Adrenal gland (tissue), 12 donors: ENCODE results near the gene EHD4. TPM values are rescaled to one million over a fixed set of nuclear protein-coding genes. Genes with fewer than 3 reads are reported as not detected.

ENCODE experiments used
- DNase-seq, 7 donors: peaks; one replicate each; pipeline ENCODE4 v3.0.0-alpha.2; 2019 to 2020
- H3K27ac ChIP-seq, 5 donors: fragments of 200-600 bp; sonication (generic) in 4 of 5; 1 replicate in 3 of 5; 2 replicates in 2 of 5; pipeline versions ENCODE4 v1.5.1 to v1.8.0; 2016 to 2020; ENCODE audit warnings: mild to moderate bottlenecking in 1 of 5
- H3K27me3 ChIP-seq: fragments of 200-600 bp; 2 replicates; pipeline ENCODE4 v1.8.0; 2021
- H3K36me3 ChIP-seq, 2 donors: fragments of 200-600 bp; replicated peaks in 1 of 2; 1 replicate in 1 of 2; 2 replicates in 1 of 2; pipeline versions ENCODE4 v1.5.1 to v1.8.0; 2018 to 2022
- H3K4me1 ChIP-seq, 2 donors: fragments of 200-600 bp; replicated peaks in 1 of 2; 1 replicate in 1 of 2; 2 replicates in 1 of 2; pipeline versions ENCODE4 v1.5.1 to v1.8.0; 2018 to 2021
- H3K4me3 ChIP-seq, 4 donors: fragments of 200-600 bp; sonication (generic) in 3 of 4; one replicate each; pipeline ENCODE4 v1.5.1; 2016 to 2018
- H3K9me3 ChIP-seq, 3 donors: fragments of 200-600 bp; sonication (generic) in 1 of 3; replicated peaks in 1 of 3; 1 replicate in 2 of 3; 2 replicates in 1 of 3; pipeline versions ENCODE4 v1.5.1 to v1.8.0; 2016 to 2021
- POLR2A ChIP-seq, 2 donors: fragments of 450-650 bp; IDR thresholded peaks; one replicate each; pipeline ENCODE4 v1.6.1; 2017; ENCODE audit warnings: antibody characterized with exemption in 2 of 2, mild to moderate bottlenecking in 2 of 2, moderate library complexity in 1 of 2
- WGBS, 4 donors: extraction: QIAGEN DNeasy Blood & Tissue Kit in 2 of 4; methylation state at CpG; one replicate each; pipeline versions ENCODE4 v1.1.5 to v1.1.7; 2013 to 2017; 5-methylcytosine and 5-hydroxymethylcytosine counted together
- intact Hi-C, 2 donors: fragments of 100-400 bp; cut with DNase I; formaldehyde crosslinking; loops; one replicate each; pipeline versions ENCODE4 v1.14.1 to v1.15.0; 2022 to 2023
- polyA plus RNA-seq, 3 donors: library from polyadenylated mRNA; stranded (reverse); fragments of 200-250 nt in 2 of 3; fragments of 350-450 nt in 1 of 3; fragmentation: Illumina TruSeq in 1 of 3; extraction: RNeasy Lipid Tissue Mini Kit (QIAGEN cat#74804) in 1 of 3; gene quantifications; one replicate each; pipeline ENCODE4 v1.2.3, GENCODE V29; 2013 to 2014
- total RNA-seq, 9 donors: library from RNA; depleted of rRNA in 4 of 9; stranded (reverse); fragments of >200 nt in 4 of 9; fragments of 120-200 nt in 1 of 9; fragmentation: NEBNext Ultra II Directional in 1 of 9; extraction: Animal tissue kit (Norgen Biotek cat#: 25700) in 1 of 9; gene quantifications; one replicate each; pipeline versions ENCODE4 v1.1.0 to v1.2.4, GENCODE V29; 2013 to 2023
- TF ChIP-seq, protein P1 (sequence below), 6 experiments: fragments of 450-650 bp in 4 of 6; fragments of 200-600 bp in 2 of 6; sonication (generic) in 1 of 6; IDR thresholded peaks; 1 replicate in 5 of 6; 2 replicates in 1 of 6; pipeline versions ENCODE4 v1.5.1 to v1.8.0; 2016 to 2021; ENCODE audit warnings: antibody characterized with exemption in 6 of 6, mild to moderate bottlenecking in 2 of 6, moderate library complexity in 1 of 6
- donor health status: healthy with polysubstance abuse.
- donor health status: Bipolar disorder and iron deficiency.
- donor health status: DM: yes; HTN: yes; CAD: no.
- donor health status: DM: no; HTN: no; CAD: no.
- donor health status: DM: no; HTN: no; CAD: no.
- donor health status: DM: yes; HTN: yes; CAD: no.

Gene EHD4
- total and polyA plus RNA-seq, 12 donors: 2.0 to 17.0 (median 11.5) TPM

DNA sequence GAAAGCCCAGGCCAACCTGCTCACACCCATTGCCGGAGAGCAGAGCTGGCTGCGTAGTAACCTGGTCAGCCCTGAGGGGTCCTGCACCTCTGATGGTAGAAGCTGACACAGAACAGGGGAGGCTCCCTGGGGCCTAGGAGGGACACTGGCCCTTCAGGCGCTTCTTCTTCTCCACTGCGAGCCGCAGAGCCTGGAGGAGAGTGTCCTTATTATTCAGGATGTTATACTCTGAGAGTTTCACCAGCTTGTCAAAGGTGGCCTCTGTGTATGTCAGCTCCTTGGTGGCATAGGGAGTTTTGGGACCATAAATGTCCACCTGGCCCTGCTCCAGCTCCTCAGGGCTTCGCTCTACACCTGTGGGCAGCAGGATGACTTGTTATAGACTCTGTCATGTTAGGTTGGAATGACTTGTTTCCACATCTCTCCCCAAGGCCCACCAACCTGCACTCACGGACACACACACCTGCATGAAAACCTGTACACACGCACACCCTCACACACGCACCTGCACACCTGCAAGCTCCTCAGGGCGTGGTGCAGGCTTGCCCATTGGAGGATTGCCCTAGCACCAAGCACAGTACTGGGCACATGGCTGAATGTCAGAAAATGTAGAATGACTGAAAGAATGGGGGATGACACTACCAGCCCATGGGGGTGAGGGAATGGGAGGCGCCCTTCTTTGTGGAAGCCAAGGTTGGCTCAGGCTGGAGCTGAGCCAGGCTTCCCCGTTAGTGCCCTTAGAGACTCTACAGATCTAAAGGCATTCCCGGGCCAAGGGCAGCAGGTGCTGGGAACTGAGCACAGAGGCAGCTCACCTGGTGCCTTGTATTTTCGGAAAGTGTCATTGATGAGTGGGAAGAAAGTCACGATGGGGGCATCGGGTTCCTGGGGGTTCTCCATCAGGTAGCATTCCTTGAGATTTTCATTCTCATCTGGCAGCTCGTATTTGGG, 11.5 kb upstream of the EHD4 start:
- intact Hi-C loops: no loop called here
- WGBS, 4 donors: 88 to 91% (median 89%) methylated on average over 17 of the region's 17 CpGs

DNA sequence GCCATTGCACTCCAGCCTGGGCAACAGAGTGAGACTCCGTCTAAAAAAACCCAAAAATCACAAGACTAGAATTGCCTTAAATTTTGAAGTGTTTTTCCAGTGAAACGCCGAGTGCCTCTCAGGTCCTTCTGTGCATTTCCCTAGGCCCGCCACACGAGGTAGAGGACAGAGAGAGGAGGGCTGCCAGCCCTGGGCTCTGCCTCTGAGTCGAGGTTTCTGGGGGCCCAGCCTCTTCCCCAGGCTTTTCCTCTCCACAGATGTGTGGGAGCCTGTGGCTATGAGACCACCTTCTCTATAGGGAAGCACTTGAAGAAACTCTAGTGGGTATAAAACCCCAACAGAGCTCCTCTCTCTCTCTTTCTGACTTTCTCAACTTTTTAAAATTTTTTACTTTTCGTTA, 10.9 kb upstream of the EHD4 start:
- 83 to 88% (median 87%) methylated on average over 7 of the region's 7 CpGs for WGBS, 4 donors

More for the DNA sequence above, 11.5 kb upstream of the EHD4 start:
- no peaks in the 10 kb centered on the region for H3K4me1 ChIP-seq
- H3K27ac ChIP-seq: no peak overlapping the region
- no peak for TF ChIP-seq POLR2A (IDR thresholded peaks at IDR 0.05)
- TF ChIP-seq, protein P1, sequence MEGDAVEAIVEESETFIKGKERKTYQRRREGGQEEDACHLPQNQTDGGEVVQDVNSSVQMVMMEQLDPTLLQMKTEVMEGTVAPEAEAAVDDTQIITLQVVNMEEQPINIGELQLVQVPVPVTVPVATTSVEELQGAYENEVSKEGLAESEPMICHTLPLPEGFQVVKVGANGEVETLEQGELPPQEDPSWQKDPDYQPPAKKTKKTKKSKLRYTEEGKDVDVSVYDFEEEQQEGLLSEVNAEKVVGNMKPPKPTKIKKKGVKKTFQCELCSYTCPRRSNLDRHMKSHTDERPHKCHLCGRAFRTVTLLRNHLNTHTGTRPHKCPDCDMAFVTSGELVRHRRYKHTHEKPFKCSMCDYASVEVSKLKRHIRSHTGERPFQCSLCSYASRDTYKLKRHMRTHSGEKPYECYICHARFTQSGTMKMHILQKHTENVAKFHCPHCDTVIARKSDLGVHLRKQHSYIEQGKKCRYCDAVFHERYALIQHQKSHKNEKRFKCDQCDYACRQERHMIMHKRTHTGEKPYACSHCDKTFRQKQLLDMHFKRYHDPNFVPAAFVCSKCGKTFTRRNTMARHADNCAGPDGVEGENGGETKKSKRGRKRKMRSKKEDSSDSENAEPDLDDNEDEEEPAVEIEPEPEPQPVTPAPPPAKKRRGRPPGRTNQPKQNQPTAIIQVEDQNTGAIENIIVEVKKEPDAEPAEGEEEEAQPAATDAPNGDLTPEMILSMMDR (IDR thresholded peaks at IDR 0.05): no peak
- H3K27me3 ChIP-seq: no peaks in the 10 kb centered on the region
- no peak overlapping the region for H3K4me3 ChIP-seq
- H3K9me3 ChIP-seq: no peaks in the 10 kb centered on the region
- H3K36me3 ChIP-seq: no peaks in the 10 kb centered on the region
- peak in 1 of 7 donors; percentile 34 for DNase-seq

DNA sequence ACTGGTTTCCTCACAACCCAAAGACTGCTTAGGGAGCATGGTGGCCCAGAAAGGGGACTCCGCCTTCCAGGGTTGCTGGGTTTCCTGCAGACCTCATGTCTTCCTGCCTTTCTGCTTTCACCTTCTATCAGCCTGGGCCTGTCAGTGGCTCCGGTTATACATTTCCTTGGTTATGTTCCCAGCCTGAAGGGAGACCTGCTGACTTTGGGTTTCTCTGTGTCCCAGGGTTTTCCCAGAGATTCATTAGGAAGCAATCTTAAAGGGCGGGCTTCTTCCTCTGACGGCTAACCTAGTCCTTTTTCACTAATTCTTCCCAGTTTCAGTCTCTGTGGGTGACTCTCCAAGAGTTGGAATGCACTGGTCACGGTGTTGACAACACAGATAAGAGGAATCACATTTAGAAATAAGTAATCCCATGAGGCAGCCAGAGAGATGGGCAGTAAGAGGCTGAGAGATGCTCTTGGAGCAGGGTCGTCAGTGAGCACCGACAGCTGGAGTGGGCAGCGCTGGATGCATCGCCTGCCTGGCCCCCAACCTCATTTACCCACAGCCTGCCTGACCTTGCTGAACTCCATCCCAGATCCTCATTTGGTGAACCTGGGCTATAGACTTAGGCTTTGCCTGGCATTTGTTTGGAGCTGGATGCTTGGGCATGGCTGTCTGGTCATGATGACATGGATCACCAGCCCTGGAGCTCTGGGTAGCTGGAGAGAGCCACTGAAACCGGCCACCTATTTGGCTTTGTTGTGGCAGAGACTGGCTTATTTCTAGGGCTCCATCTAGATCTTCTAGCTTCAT, 10.0 kb upstream of the EHD4 start:
- H3K27ac ChIP-seq: no peak overlapping the region
- intact Hi-C loops: no loop called here
- DNase-seq: peak in 1 of 7 donors; percentile 41
- WGBS, 4 donors: 75 to 82% (median 79%) methylated on average over 10 of the region's 10 CpGs
- H3K4me3 ChIP-seq: no peak overlapping the region
- H3K9me3 ChIP-seq: no peaks in the 10 kb centered on the region
- TF ChIP-seq, protein P1 (IDR thresholded peaks at IDR 0.05): no peak
- no peak for TF ChIP-seq POLR2A (IDR thresholded peaks at IDR 0.05)
- no peaks in the 10 kb centered on the region for H3K36me3 ChIP-seq
- no peaks in the 10 kb centered on the region for H3K4me1 ChIP-seq
- no peaks in the 10 kb centered on the region for H3K27me3 ChIP-seq

More for the DNA sequence above, 10.9 kb upstream of the EHD4 start:
- Histone ChIP-seq H3K27ac (no peak overlapping the region), H3K36me3 (no peaks in the 10 kb centered on the region), H3K9me3 (no peaks in the 10 kb centered on the region), H3K27me3 (no peaks in the 10 kb centered on the region), H3K4me1 (no peaks in the 10 kb centered on the region), H3K4me3 (no peak overlapping the region)
- intact Hi-C loops: no loop called here
- peak in 1 of 7 donors; percentile 4 for DNase-seq
- TF ChIP-seq, protein P1 (IDR thresholded peaks at IDR 0.05): no peak
- no peak for TF ChIP-seq POLR2A (IDR thresholded peaks at IDR 0.05)
